GM19043 (cell line): ENCODE results near the gene NEK6.

ENCODE experiments used
- ATAC-seq: cut with Tn5 transposase; IDR thresholded peaks from one replicate; pipeline ENCODE4 v1.9.1; 2021; ENCODE audit warnings: low read depth; ENCODE audit not compliant: unreplicated experiment

NEK6 gene

DNA sequence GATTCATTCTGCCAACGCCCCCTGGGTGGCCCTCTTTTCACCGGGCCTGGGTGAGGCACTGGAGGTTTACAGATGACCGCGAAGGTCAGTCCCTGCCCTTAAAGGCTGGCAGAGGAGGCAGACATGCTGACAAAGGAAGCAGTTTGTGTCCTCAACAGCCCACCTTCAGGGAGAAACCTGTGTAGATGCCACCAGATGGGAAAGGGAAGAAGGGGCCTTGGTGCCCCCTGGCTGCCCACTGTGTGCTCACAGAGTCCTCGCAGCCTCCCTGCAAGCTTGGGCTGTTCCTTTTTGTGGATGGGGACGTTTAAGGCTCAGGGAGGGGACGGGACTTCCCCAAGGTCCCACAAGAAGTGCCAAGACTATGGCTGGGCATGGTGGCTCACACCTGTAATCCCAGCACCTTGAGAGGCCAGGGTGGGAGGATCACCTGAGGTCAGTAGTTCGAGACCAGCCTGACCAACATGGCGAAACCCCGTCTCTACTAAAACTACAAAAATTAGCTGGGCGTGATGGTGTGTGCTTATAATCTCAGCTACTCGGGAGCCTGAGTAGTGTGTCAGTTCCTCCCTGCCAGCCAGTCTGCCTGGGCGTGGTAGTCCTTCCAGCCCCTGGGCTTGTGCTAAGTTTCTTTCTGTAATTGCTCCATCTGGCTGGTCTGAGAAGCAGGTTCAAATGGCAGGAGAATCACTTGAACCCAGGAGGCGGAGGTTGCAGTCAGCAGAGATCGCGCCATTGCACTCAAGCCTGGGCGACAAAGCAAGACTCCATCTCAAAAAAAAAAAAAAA is 36.2 kb downstream of the NEK6 start:
- ATAC-seq, result no peak

DNA sequence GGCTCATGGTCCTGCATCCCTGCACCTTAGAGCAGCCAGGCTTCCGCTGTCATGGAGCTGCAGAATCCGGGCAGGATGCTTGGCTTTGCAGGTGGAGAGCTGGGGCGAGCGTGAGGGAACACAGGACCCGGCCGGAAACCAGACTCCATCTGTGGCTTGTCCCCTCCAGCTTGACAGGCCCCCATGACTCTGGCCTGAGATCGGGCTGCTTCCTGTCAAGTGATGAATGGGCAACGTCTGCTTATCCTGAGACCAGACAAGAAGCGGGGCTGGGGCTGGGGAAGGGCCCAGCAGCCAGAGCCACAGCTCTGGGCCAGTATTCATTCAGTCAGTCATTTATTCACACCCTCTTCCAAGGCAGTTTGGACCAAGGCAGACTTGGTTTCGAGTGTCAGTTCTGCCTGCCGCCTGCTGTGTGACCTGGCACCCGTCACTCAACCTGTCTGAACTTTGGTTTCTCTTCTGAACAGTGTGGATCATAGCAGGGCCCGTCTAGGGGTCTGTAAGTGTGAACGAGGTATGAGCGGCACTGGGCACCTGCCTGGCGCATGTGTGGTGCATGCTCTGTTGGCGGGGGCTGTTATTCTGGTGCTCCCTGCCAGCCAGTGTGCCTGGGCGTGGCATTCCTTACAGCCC is 37.5 kb downstream of the NEK6 start:
- peak; percentile 35 for ATAC-seq

DNA sequence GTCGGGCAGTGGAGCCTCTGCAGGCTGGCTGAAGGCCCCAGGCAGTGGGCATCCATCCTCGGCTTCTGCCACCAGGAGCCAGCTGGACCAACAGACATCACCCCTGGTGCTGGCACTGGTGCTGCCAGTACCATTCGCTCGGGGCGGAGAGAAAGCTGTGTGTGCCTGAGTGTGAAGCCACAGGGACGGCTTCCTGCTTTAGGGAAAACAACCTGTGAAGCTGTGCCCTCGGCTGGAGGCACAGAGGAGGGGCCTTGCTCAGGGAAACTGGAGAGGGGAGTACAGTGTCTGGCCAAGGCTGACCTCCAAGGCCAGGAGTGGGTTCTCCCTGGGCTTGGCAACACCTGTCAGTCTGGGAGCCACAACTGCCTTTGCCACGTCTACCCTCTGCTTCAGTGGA is 38.3 kb downstream of the NEK6 start:
- ATAC-seq, result no peak

DNA sequence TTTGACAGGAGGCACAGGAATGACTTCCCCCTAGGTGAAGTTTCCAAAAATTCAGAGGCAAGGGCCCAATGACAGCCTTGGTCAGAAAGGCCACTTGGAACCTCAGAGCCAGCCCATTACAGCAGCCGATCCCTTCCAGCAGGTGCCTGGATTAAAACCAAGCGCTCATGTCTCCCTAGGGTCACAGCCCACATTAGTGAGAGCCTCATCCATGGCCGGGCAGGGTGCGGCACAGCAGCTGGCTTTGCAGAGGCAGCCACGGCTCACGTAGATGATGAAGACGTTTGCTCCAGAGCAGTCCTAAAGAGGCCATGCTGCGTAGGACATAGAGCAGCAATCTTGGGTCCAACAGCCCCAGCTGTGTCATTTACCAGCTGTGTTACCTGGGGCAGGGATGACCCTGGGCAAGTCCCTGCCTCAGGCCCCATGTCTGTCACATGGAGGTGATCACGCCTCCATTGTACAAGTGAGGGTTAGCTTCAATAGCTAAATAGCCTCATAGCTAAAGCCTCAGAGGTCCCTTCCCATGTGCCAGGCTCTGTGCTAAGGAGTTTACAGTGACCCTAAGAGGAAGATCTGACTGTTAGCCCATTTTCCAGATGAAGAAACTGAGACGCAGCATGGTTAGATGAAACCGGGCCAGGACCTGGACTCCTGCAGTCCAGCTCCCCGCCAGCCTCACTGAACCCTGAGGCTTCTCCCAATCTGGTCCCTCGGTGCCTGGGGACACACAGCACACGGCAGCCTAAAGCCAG is 39.2 kb downstream of the NEK6 start:
- ATAC-seq, result no peak

DNA sequence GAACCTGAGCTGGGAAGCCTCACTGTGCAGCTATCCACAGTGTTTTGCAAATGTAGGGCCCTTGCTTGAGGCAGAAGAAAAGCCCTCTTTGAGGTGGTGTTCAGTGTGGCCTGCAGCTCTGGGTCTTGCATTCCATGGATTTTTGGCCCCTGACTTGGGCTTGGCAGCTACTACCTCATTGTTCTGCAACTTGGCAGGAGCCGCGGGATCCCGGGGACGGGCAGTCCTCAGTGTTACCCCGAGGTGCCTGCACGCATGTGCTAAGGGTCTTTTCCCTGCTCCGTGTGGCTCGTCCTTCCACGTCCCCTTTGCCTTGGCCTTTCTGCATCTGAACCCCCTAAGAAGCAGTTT is 39.8 kb downstream of the NEK6 start:
- ATAC-seq, result no peak

GRCh38 chr9:124297915-124298645 is 40.3 kb downstream of the NEK6 start:
- no peak for ATAC-seq

DNA sequence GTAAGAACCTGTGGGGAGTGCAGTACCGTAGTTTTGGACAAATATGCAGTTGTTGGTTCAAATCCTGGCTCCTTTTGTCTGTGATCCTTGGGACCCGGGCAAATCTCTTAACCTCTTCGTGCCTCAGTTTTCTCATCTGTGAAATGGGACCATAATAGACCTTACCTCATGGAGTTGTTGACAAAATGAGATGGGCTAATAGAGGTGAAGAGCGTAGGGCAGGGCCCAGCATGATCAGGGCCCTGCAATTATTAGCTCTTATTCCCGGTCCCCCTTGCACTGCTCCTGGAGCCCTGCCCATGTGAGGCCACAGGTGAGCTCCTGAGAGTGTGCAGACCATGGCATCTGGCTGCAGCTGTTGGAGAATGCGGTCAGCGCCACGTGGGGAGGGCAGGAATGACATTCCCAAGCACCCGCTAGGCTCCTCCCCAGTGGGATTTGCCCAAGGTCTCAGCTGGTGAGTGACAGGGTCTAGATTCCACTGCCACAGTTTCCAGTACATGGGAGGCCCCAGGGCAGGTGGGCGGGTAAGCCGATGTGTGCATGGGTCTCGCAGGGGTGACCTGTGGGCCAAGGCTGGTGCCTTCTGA is 41.0 kb downstream of the NEK6 start:
- ATAC-seq, result no peak

DNA sequence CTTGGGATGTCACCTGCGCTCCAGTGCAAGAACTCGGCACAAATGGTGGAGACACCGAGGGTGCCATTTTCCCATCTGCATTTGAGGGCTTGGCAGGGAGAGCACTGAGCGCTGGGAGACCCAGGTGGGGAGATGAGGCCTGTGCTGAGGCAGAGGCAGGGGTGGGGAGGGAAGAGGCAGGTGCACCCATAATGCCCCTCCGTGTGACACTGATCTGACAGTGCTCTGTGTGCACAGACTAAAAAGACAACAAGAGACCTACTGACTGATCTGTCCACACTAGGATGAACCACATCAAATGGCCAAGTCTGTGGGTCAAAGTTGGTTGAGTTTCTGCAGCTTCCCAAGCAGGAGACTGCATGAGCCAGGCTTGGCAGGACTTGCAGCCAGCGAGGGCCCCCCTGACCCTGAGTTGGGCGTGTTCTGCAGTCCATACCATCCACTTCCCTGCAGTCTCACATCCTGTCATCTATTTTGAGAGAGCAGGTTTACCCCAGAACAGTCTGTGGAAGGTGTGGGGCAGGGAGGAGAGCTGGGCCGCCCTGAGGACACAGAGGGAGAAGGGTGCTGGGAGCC is 41.9 kb downstream of the NEK6 start:
- ATAC-seq, result no peak

GRCh38 chr9:124300312-124300711 is 42.6 kb downstream of the NEK6 start:
- ATAC-seq, result no peak

DNA sequence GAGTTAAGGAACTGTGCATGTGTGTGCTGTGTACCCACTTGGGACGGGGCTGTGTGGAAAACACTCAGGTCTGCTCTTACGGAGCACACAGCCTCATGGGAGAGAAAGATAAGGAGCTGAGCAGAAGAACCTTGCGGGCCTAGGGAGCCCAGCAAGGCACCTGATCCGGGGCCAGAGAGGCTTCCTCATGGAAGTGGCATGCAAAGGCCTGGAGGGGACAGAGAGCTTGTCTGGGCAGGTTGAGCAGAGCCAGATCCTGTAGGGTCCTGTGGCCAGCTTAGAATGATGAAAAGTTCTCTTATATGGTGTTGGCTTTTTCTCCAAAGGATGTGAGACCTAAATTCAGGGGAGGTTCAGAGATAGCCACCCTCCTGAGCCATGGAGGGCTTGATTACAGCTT is 45.2 kb downstream of the NEK6 start:
- ATAC-seq, result no peak

- ATAC-seq, result no peak
Measured at GRCh38 chr9:124303762-124304161, 46.0 kb downstream of the NEK6 start.

DNA sequence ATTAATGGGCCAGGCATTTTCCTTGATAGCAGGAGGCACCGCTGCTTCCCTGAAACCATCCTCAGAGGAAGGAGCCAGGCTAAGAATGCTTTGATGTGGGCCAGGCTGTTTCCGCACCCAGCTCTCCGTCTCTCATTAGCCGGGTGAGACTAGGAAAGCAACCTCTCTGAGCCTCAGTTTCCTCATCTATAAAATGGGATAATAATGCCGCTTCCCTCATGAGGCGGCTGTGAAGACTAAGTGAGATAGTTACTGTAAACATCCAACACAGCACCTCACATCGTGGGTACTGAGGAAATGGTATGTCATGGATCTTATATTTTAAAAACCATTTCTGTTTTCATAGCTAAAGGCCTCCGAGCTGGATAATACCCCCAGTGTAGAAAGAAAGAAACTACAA is 46.5 kb downstream of the NEK6 start:
- no peak for ATAC-seq

DNA sequence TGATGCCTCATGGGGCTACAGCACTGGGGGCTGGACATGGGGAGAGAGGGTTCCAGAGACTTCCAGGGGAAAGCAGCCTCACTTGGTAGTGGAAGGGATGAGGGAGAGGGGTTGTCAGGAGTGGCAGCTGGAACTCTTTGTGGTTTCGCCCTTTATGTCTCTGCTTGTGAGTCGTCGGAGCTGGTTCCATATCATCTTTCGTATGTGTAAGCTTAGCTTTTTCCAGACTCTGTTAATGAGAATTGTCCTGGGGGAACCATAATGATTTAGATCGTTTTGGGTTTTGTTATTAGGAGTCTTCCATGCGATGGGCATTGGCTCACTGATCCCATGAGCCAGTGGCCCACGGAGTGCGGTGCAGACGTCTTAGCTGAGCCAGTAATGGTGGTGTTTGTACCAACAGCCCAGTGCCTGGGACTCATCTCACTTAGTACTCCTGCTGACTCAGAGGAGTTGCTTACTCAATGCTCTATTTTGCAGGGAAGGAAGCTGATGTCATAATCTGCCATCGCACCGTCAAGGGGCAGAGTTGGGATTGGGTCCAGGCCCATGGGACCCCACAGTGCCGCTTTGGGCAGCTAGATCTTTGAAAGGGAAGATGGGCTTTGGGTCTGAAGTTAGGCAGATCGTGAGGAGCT is 48.5 kb downstream of the NEK6 start:
- no peak for ATAC-seq

GRCh38 chr9:124307379-124308030 is 49.8 kb downstream of the NEK6 start:
- ATAC-seq, result no peak

- ATAC-seq, result no peak
Measured at GRCh38 chr9:124308606-124309491, 51.1 kb downstream of the NEK6 start.

DNA sequence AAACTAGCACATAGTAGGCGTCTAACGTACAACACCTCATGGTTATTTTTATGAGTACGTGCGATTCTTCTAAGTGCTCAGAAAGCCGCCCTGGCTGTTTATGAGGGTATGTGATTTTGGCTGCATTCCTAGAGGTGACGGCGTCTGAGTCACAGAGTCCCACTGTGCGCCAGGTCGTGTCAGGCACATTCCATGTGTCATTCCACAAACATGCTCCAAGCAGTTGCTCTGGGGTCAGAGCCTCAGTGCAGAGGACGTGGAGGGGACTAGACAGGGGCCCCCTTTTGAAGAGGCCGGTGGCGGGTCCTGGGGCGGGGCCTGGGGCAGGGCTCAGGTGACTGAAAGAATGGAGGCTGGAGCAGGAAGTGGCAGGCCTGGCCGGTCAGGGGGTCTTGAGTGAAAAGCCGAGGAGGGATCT is 51.9 kb downstream of the NEK6 start:
- ATAC-seq, result no peak

- ATAC-seq, result no peak
Measured at GRCh38 chr9:124311283-124311682, 53.5 kb downstream of the NEK6 start.
